Midbrain (tissue), 1 donor: ENCODE data around the gene HTRA1.

Experiments
- DNase-seq: peaks from one replicate; lab custom pipeline; 2025; lab: John Stamatoyannopoulos, UW

HTRA1 gene

DNA sequence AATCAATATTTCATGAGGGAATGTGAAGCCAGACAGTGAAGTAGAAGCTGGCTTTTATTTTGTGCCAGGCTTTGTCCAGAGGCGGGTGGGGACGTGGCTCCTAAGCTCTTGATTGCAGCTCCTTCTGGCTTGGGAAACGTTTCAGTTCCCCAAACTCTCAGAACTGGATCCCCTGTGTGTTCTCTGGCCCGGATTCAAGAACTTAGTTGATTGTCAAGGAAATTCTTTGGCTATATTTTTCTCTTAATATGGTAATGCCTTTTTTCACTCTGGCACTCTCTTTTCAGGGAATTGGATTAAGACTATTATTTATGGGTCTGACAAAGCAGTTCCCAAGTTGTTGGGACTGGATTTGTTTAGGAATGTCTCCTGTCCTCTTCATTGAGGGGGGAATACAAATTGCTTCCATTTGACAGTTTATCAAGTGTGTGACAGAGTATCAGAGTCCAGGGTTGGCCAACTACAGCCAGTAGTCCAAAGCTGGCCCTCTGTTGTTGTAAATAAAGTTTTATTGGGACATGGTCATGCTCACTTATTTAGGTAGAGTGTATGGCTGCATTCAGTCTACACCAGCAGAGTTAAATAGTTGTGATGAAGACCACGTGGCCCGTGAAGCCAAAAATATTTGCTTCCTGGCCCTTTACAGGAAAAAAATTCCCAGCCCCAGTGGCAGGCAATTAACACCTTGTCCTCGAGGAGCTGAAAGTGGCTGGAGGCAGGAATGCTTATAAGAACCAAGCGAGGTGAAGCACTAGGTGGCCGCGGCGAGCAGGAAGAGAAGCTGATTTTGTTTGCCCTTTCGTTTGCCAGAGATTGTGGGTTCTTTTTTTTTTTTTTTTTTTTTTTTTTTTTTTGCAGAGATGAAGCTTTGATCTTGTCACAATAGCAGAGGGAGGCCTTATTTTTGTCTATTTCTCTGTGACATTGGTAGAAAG is 34.3 kb downstream of the HTRA1 start:
- DNase-seq: peak; percentile 36

DNA sequence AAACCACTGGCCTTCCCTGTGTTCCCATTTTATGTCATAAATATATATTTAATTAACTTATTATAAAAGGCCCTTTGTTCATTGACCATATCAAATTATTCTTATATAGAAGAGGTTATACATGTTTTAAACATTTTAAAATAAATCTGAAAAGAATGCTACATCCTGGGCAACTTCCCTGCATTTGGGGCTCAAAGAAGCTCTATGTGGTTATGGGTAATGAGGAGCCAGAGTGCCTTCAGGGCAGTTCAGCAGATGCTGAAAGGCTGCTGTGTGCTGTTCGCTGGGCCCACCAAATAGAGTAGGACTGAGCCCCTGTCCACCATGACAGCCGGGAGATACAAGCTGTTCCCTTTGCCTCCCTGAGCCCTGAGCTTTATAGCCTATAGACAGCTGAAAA is 35.9 kb downstream of the HTRA1 start:
- no peak for DNase-seq

DNA sequence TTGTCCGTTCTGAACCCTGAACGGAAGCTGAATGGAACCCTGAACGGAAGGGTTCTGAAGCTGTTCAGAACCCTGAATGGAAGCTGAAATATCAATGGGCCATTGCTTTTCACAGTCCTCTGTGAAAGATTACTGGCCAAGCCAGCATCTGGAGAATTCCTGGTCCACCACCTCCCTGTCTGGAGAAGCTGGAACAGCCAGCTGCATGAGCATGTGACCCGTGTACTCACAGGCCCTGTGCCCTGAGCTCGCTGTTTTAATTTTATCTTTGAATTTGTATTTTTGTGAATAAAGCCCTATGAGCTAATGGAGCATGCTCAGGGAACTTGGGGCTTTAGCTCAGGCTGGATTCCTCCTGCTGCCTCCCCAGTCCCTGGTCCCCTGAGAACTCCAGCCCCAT is 37.2 kb downstream of the HTRA1 start:
- peak; percentile 37 for DNase-seq

DNA sequence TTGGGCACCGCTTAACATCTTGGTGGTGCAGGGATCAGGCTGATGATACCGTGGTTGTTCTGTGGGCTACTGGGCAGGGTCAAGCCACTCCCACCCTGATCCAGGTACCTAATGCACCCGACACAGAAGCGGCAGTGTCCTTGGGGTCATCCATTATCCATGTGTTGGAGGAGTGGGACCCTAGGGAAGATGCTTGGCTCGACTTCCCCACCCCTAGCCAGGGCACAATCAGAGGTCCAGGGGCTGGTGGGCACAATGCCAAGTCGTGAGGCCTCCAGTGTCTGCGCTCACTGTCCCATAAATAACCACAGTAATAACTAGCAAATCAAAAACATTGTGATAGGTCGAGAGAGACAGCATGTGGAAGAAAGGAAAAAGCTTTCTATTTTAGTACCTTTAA is 37.7 kb downstream of the HTRA1 start:
- no peak for DNase-seq

DNA sequence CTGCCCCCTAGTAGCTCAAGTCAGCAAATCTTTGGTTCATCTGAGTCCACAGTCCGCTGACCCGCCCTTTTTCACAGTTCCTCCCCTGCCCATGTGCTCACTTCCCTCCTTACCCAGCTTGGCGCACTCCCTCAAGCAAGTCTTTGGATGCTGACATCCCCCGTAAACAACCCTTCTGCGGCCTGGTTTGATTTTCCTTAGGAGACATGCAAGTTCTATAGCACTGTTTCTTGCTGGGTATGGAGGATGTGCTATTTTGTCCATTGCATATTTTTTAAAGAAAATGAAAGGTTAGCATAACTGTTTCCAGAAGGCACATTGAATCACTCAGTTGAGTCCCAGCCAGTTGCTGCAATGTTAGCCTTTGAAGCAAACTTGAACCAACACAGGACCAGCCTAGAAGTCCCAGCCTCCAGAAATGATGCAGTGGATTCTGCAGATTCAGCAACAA is 38.2 kb downstream of the HTRA1 start:
- peak; percentile 55 for DNase-seq

DNA sequence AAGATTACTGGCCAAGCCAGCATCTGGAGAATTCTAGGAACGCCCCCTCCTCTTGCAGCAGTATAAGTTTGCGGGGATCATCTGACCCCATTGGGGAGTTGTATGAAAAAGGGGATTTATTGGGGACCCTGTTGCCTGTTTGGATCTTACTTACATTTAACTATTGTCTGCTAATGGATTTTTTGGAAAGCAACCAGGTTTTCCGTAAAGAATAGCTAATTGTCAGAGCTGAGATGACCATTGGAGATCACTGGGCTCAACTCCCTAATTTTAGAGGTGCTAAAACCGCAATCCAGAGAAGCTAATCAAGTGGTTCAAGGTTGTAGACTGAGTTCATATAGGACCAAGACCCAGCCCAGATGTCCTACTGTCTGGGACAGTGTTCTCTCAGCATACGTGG is 38.8 kb downstream of the HTRA1 start:
- peak; percentile 35 for DNase-seq

DNA sequence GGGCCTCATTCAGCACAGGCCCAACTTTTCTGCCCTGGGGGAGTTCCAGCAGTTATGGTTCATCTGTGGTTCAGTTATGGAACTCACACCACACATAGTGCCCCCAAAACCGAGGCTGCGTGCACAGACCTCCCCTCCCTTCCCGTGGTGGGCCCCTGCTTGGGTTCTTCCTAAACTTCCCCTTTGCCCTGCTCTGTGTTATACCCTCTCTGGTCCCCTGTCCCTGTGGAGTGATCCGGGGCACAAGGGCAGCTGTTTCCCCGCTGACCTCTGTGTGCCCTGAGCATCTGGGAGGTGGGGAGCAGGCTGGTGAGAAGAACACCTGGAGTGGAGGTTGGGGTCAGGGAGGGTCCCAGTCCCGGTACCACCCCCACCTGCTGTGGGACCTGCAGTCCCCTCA is 39.4 kb downstream of the HTRA1 start:
- DNase-seq: no peak

DNA sequence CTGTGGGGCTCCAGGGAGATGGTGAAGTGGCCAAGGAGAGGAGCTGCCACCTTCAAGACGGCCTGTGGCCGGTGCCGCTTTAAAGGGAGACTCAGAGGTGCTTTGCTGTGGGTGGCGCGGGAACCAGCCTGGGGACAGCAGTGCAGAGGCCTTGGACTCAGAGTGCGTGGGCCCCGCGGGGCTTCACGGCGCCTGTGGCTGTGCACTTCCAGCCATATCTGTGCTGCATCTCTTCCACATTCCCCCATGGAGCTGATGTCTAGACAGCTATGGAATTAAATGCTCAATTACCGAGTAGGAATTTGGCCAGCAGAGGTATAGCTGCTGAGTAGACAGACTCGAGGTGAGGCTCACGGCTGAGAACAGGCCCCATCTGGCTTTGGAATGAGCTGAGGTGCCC is 41.7 kb downstream of the HTRA1 start:
- DNase-seq: no peak

DNA sequence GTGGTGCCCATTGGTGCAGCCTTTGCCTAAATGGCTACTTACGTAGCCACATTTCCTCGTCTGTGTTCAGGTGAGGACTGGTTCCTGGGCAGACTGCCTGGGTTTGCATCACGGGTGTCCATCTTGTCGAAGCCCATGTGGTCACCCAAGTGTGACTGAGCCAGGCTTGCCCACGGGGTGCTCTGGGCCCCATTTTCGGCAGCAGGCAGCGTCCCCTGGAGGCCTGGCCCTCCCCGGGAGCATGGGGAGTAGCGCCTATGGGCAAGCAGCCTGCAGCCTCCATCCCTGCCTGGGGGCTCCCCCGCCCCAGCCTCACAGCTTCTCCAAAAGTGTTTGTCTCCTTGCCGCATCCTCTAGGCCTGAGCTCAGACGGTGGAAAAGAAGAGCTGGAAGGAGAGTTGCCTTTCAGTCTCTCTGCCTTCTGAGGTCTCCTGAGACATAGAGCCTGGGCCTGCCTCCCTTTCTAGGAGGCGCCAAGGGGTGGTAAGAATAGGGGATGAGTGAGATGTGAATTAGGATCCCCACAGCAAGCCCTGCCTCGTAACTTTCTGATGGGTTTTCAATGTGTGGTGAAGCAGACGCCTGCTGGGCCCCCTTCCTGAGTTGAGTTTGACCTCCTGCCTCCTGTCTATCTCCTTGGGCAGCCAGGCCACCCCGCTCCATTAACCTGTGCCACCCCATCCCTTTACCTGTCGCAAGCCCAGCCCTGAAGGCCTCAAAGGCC is 42.7 kb downstream of the HTRA1 start:
- no peak for DNase-seq

DNA sequence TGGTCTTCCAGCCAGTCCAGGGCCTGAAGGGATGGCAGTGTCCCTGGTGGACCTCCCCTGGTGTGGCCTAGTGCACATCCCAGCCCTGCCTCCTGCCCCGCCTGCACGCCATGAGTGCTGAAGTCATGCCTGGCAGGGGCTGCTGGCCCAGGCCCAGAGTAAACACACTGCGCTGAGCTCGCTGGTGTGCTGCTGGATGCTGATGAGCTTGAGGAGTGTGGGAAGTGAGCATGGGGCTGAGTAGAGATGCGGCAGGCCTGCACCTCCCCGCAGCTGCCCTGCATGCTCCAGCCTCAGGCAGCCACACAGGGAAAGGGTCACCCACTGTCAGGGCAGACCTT is 43.2 kb downstream of the HTRA1 start:
- peak; percentile 90 for DNase-seq

DNA sequence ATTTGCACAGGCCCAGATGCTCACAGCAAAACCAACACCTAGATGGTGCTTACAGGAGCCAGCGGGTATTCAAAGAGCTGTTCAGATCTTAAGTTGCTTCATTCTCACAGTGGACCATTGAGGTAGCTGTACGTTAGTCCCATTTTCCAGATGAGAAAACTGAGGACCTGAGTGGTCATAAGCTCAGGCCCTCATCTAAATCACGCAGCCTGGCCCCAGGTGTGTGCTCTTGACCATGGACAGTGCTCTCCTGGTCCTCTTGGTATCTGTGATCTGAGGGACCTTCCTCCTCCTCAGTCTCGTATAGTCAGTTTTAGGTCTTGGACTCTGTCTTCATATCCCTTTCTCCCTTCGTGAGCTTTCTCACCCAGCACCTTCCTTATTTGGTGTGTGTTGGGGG is 43.7 kb downstream of the HTRA1 start:
- no peak for DNase-seq

DNA sequence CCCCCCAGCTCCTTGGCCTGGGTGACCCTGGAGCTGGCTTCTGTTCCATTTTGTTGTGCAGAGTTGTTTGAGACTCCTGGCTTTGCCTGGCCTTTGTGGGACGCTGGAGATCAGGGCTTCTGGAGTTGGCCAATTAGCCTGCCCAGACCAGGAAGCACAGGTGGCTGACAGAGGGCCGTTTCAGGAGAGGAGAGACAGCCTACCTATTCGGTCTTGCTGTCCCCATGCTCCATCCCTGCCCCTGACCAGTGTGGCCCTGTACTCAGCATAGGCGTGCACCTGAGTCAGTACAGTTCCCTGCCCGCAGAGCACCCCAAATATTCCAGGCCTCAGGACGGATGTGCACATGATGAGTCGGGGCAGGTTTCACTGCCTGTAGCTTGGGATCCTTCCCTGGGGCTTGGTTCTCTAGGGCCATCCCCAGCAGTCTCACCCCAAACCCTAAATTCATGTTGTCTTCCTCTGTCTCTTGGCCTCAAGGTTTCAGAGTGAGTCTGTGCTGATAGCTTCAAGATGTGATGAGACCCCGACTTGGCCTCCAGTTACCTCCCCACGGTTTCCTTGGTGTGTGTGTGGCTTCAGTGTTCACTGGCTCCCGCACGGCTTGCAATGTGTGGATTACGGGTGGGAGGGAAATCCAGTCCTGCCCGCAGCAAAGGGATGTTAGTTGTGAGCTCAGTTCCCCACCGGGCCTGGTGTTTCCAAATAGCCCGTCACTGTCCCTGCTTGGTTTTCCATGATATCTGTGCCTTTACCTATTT is 44.7 kb downstream of the HTRA1 start:
- DNase-seq: no peak

DNA sequence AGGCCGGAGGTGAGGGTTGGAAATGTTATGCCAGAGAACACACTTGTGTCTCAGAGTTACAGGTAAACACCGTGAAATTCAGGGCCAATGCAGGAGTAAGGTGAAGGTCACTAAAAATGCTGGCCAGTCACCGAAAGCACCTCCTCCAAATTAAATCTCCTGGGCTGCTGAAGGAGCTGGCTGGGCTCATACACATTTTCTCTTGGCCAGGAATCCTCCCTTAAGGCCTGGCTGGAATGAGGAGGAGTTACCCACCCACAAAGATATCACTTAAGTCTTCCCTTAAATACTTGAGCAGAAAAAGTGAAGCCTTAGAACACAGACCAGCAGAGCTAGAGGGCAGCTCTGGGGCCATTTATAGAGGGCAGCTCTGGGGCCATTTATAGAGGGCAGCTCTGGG is 46.3 kb downstream of the HTRA1 start:
- DNase-seq: no peak

DNA sequence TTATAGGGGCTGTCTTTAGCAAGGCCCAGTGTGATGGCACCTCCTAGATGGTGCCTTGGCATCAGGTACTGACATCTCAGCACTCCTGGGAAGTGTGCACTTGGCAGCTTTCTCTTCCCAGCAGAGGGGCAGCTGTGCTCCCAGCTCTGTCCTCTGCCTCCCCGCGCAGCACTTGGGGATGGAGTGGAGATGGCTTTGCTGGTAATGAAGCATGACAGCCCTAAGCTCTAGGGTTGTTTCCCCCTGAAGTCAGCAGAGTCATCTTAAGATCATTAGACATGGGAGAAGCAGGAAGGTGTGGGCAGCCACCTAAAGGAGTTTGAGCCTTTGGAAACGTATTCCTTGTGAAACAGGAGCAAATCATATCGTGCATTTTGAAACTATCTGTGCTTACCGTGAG is 46.7 kb downstream of the HTRA1 start:
- DNase-seq: no peak

DNA sequence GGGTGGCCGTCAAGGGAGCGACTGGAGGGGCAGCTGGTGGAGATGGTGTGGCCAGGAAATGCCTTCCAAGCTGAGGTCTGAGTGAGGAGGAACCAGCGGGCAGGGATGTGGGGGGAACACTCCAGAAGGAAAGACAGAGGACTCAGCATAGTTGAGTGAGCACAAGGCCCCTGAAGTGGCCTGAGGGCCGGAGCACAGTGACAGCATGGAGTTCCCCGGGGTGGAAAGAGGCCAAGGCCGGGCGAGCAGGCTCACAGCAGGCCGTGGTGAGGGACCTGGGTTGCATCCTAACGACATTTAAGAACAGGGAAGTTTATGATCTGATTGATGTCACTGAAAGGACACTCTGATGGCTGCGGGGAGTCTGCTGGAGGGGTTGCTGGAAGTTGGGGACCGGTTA is 48.0 kb downstream of the HTRA1 start:
- no peak for DNase-seq

DNA sequence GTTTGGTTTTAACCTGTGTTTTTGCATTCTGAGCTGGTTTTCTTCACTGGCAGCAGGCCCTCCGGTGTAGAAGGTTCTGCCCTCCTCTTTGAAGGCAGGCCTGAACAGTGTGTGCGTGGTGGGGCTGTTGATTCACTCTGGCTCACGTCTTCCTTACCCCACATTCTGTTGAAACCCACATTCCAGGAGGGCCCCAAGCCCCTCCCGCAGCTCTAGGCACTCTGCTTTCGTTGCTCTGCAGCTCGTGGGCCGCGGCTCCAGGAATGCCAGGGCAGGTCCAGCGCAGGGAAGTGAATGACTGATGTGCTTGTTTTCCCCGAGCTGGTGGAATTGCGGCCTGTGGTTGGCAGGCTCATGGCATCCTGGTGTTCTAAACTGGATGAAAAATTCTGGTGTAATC is 49.0 kb downstream of the HTRA1 start:
- no peak for DNase-seq

DNA sequence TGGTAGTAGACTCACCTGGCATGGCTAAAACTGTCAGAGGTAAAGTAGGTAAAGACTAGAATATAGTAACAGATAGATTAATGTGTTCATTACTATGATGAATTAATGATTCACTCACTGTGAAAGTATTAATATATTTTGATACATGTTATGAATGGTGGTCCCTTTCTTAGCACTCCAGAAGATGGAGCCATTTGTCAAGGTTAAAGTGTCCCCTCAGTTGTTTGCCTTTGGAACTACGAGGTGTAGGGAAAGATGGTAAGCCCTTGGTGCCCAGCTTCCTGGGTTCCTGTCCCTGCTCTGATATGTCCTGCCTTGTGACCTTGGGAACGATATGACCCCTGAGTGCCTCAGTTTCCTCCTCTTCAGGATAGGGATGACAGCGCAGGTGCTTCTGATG is 49.4 kb downstream of the HTRA1 start:
- no peak for DNase-seq

DNA sequence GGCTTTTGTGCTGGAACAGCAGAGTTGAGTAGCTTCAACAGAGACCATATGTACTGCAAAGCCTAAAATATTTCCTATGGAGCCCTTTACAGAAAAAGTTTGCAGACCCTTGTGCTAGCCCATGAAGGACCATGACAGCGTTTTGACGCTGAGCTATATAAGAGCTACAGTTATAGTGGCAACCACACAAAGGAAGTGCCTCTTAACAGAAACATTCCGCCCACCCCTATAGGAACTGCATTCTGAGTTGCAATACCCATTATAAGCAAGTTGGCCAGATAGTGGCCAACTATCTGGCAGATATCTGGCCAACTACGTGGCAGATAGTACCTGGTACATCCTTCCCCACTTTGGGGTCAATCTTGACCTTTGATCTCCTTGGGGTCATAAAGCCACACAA is 51.7 kb downstream of the HTRA1 start:
- DNase-seq: no peak

DNA sequence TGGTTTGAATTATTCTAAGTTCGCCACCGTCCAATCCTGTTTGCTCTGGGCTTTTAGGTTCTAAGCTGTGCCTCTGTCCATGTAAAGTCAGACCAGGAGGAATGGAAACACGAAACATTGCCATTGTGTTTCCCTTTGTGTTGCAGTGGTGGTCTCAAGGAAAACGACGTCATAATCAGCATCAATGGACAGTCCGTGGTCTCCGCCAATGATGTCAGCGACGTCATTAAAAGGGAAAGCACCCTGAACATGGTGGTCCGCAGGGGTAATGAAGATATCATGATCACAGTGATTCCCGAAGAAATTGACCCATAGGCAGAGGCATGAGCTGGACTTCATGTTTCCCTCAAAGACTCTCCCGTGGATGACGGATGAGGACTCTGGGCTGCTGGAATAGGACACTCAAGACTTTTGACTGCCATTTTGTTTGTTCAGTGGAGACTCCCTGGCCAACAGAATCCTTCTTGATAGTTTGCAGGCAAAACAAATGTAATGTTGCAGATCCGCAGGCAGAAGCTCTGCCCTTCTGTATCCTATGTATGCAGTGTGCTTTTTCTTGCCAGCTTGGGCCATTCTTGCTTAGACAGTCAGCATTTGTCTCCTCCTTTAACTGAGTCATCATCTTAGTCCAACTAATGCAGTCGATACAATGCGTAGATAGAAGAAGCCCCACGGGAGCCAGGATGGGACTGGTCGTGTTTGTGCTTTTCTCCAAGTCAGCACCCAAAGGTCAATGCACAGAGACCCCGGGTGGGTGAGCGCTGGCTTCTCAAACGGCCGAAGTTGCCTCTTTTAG is 52.9 kb downstream of the HTRA1 start:
- DNase-seq: no peak

DNA sequence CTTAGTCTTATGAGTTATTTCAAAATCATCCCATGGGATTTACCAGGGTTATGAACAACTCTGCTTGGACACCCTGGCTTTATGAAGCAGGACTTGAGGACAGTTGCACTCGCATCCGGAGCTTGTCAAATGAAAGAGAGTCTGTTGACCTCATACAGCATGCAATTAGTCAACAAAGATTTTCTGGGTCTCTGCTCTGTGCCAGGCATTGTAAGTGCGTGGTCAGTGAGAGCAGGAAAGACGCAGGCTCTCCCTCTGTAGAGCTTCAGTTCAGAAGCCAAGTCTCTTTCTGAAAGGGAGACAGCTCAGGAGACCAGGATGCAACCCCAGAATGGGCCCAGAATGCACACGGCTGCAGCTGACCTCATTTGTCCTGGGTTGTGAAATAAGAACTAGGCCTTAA is 53.7 kb downstream of the HTRA1 start:
- peak; percentile 28 for DNase-seq

DNA sequence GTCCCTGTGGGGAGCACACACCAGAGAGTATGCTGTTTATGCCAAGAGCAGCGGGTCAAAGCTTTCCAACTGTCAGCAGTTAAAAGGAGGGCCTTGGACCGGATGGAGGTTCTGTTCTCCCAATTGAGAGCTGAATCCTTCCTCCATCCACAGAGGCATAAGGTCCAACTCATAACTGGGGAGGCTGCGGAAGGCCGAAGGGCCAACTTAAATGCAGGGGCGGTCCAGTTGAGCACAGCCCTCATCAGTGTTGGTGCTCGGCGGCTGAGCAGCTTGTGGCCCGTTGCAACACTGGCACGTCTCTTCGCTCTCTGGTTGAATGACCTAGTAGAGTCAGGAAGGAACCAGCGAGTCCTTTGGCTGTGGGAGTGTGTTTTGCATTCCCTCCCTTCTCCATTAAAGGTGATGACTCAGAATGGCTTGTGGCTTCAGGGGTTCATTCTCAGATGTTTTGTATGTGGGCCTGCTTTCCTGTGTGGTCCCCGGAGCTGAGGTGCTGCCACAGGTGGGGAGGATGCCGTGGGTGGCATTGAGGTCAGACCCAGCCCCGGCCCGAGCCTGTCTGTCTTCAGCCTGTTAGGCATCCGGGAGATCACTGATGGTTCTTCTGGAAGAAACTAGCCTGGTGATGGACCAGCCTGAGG is 54.4 kb downstream of the HTRA1 start:
- no peak for DNase-seq
